MM.1S (cell line): Measurements from ENCODE around the gene SOCS2.

Source experiments
- EZH2 ChIP-seq: fragments of 300-600 bp; sonication (generic); optimal IDR thresholded peaks from 2 replicates; pipeline ENCODE3; 2017; ENCODE audit warnings: low read depth, mild to moderate bottlenecking, antibody characterized with exemption, low read length, mixed read lengths
- EZH2phosphoT487 ChIP-seq: fragments of 300-600 bp; sonication (generic); IDR thresholded peaks from 2 replicates; pipeline ENCODE4 v1.6.1; 2018; ENCODE audit warnings: antibody characterized with exemption, low read length
- TF ChIP-seq, protein P1 (sequence below): fragments of 300-600 bp; sonication (generic); IDR thresholded peaks from 2 replicates; pipeline ENCODE4 v1.5.1; 2016; ENCODE audit warnings: antibody characterized with exemption, low read length, mixed read lengths

DNA sequence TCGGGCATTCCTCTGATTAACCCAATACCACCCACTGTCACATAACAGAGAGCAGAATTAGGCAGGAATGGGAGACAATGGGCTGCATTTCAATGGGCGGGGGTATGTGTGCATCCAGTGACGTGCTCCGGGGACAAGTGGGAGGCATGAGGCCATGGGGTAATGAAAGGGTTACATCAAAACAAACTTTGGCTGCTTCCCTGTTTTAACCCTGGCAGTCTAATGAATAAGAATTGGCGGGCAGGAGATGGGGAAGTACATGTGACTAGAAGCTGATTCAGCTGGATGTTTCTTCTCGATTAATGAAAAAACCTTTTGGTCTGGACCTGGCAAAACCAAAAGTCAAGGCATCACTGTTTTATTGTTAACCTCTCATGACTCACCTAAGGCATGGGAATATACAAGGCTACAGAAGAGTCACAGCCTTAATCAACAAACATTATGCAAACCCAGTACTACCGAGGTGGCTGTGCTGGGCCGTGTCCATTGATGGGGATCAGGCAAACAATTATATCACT, 44.2 kb downstream of the SOCS2 start:
- TF ChIP-seq, protein P1, sequence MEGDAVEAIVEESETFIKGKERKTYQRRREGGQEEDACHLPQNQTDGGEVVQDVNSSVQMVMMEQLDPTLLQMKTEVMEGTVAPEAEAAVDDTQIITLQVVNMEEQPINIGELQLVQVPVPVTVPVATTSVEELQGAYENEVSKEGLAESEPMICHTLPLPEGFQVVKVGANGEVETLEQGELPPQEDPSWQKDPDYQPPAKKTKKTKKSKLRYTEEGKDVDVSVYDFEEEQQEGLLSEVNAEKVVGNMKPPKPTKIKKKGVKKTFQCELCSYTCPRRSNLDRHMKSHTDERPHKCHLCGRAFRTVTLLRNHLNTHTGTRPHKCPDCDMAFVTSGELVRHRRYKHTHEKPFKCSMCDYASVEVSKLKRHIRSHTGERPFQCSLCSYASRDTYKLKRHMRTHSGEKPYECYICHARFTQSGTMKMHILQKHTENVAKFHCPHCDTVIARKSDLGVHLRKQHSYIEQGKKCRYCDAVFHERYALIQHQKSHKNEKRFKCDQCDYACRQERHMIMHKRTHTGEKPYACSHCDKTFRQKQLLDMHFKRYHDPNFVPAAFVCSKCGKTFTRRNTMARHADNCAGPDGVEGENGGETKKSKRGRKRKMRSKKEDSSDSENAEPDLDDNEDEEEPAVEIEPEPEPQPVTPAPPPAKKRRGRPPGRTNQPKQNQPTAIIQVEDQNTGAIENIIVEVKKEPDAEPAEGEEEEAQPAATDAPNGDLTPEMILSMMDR = no peak
- TF ChIP-seq EZH2 (no peak), EZH2phosphoT487 (no peak)
